GM21381 (cell line): ENCODE results near the gene GNG2.

Source experiments
- ATAC-seq: cut with Tn5 transposase; IDR thresholded peaks from one replicate; pipeline ENCODE4 v1.9.1; 2021; ENCODE audit warnings: mild to moderate bottlenecking, moderate library complexity; ENCODE audit not compliant: unreplicated experiment

Gene GNG2

GRCh38 chr14:52015411-52016030 is 155.1 kb downstream of the GNG2 start:
- no peak for ATAC-seq

- no peak for ATAC-seq
Measured at GRCh38 chr14:52018252-52018651, 157.8 kb downstream of the GNG2 start.

GRCh38 chr14:52018970-52019369 is 158.6 kb downstream of the GNG2 start:
- ATAC-seq, result no peak
